AG10803 (cell line): ENCODE data around the gene LOXL1.
"Not testable (repeated sequence)": the region's sequence is repeated elsewhere in the genome, so short reads cannot be mapped to it uniquely, and the experiment has no call there.

ENCODE experiments used
- DNase-seq: peaks from one replicate; pipeline ENCODE4 v3.0.0; 2010; ENCODE audit warnings: low read depth
- H3K4me3 ChIP-seq: 2 replicates; pipeline ENCODE4 v1.5.1; 2011; ENCODE audit warnings: mild to moderate bottlenecking, low read length, control low read depth
- CTCF ChIP-seq: conservative IDR thresholded peaks from 2 replicates; pipeline ENCODE4 v1.5.1; 2011; ENCODE audit warnings: mild to moderate bottlenecking, low read length, control low read depth, inconsistent platforms

The LOXL1 gene

GRCh38 chr15:73957785-73958184, 31.5 kb downstream of the LOXL1 start:
- H3K4me3 ChIP-seq: no peak overlapping the region
- TF ChIP-seq CTCF: no peak
- DNase-seq: no peak

GRCh38 chr15:73959012-73959581, 32.8 kb downstream of the LOXL1 start:
- no peak overlapping the region for H3K4me3 ChIP-seq
- DNase-seq: peak; percentile 34
- TF ChIP-seq CTCF: 0 out of 2 replicates have a peak, but pooled peaks have one; percentile 2

GRCh38 chr15:73959801-73960200, 33.5 kb downstream of the LOXL1 start:
- DNase-seq: no peak
- H3K4me3 ChIP-seq: no peak overlapping the region
- no peak for TF ChIP-seq CTCF

- H3K4me3 ChIP-seq, DNase-seq: not testable (repeated sequence)
These were observed 34.3 kb downstream of the LOXL1 start for GRCh38 chr15:73960472-73961070.

GRCh38 chr15:73962433-73962832, 36.2 kb downstream of the LOXL1 start:
- TF ChIP-seq CTCF: no peak
- peak; percentile 22 for DNase-seq
- no peak overlapping the region for H3K4me3 ChIP-seq

GRCh38 chr15:73964736-73965093, 38.5 kb downstream of the LOXL1 start:
- TF ChIP-seq CTCF: peak; percentile 99
- H3K4me3 ChIP-seq: no peak overlapping the region
- peak; percentile 69 for DNase-seq

GRCh38 chr15:73965094-73965757, 39.0 kb downstream of the LOXL1 start:
- TF ChIP-seq CTCF: no peak
- no peak overlapping the region for H3K4me3 ChIP-seq
- no peak for DNase-seq
